GM21390 (cell line): Measurements from ENCODE around the gene CCDC7.
"Not testable (repeated sequence)": the region's sequence is repeated elsewhere in the genome, so short reads cannot be mapped to it uniquely, and the experiment has no call there.

Source experiments
- ATAC-seq: cut with Tn5 transposase; IDR thresholded peaks from one replicate; pipeline ENCODE4 v1.9.1; 2021; ENCODE audit not compliant: unreplicated experiment

Gene CCDC7

DNA sequence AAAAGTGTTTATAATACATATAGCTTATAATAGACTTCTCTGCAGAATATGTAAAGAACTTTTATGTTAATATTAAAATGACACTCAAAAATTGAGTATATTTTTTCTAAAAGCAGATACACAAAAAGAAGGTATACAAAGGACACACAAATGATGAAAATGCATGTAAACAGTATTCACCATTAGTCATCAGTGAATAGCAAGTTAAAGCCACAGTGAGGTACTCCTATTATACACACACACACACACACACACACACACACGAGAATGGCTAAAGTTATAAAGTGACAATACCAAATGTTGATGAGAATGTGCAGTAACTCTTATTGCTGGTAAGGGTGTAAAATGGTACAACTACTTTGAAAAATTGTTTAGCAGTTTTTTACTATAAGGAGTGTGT, 419.2 kb downstream of the CCDC7 start:
- no peak for ATAC-seq

- ATAC-seq = no peak
Observed at GRCh38 chr10:32877915-32878314, 432.0 kb downstream of the CCDC7 start.

DNA sequence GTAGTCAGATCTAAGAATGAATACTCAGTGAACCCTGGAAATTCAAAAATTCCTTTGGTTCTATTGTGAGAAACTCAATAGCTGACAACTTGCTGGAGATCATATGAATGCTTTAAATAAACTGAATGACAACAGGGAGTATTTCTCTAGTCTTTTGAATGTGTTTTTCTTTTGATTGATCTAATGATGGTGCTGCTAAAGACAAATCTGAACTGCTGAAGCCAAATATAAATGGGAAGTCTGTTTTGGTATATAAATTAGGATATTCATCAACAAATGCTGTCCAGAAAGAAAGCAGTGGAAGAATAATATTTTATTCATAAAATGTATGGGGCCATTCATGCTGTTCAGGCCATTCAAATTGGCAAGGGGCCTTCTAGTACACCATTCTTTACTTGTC, 432.7 kb downstream of the CCDC7 start:
- no peak for ATAC-seq

DNA sequence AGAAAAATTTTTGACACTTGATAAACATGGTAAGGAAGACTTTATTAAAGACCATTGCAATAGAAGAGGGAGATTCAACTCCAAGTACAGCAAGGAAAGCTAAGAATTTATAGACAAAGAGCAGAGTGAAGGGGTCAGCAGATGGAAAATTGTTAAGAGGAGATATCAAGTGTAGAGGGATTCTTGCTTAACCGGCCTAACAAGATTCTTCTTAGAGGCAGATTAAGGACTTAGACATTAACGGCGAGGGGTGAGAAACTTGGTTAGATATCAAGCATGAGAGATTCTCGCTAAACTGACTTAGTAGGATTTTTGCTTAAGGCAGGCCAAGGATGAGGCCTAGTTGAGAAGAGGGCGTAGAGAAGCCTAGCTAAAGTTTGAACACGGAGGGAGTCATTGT, 436.1 kb downstream of the CCDC7 start:
- ATAC-seq = no peak

DNA sequence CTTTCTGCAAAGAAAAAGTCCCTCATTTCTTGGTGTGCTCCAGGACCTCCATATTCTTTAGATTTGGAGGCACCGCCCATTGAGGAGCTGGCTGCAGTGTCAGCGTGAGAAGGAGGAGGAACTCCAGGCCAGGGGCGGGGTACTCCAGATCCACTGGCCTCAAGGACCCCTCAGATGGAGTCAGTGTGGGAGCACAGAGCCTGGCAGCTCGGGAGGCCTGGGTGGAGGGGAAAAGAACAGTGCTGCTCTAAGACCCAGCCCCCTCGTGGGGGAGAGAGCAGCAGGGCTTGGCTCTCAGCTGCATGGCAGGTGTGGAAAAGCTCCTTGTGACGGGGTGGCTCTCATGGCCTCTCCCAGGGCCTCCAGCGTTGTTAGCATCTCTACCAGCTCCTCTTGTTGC, 441.5 kb downstream of the CCDC7 start:
- no peak for ATAC-seq

DNA sequence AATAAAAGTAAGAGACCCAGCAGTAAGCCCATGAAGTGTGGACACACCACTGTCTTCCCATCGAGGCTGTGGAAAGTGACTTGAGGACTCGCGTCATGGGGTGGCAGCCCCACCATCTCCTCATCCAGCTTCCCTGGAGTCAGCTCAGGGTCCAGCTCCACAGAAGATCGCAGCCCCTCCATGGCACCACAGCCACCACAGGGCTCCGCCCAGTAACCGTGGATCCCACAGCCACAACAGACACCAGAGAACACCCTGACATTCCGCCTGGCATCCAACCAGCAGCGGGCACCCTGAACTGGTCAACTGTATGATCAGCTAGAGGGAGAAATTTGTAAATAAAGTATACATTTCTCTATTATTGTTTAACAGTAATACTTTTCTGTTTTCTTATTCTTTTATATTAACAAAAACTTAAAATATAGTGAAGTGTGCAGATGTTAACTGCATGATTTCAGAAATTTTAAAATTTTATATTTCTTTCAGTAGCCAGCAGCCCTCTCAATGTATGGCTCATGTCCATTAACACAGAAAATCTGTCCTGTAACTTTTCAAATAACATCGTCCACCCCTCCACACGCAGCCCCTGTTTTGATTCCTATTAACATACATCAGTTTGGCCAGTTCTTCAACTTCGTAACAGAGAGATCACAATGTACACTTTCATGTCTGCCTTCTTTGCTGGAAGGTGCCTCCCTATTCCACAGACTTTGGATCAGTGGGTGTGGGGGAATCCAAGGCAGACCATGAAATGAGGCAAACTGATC, 442.4 kb downstream of the CCDC7 start:
- no peak for ATAC-seq

GRCh38 chr10:32889631-32890212, 443.8 kb downstream of the CCDC7 start:
- ATAC-seq = no peak

GRCh38 chr10:32890444-32890843, 444.5 kb downstream of the CCDC7 start:
- no peak for ATAC-seq

DNA sequence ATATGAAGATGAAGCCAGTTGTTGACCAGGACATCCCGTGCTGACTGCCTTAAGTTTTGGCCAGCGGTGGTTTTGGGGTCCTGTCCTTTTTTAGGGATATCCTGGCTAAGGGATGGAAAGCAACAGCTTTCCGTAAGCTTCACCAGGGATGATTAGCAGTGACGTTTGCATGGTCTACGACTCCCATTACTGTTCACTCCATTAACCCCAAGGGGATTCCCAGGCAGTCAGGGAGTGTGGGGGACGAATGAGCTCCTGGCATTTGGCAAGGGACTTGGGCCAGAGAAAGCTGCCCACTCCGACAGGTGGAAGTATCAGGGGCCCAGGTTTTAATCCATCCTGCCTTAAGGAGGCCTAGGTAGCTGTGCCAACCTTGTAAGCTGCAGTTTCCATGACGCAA, 445.3 kb downstream of the CCDC7 start:
- no peak for ATAC-seq

- ATAC-seq = no peak
Observed at GRCh38 chr10:32893434-32893833, 447.5 kb downstream of the CCDC7 start.

- ATAC-seq = no peak
Observed at GRCh38 chr10:32893916-32894664, 448.1 kb downstream of the CCDC7 start.

- not testable (repeated sequence) for ATAC-seq
Observed at GRCh38 chr10:32895200-32895968, 449.4 kb downstream of the CCDC7 start.

DNA sequence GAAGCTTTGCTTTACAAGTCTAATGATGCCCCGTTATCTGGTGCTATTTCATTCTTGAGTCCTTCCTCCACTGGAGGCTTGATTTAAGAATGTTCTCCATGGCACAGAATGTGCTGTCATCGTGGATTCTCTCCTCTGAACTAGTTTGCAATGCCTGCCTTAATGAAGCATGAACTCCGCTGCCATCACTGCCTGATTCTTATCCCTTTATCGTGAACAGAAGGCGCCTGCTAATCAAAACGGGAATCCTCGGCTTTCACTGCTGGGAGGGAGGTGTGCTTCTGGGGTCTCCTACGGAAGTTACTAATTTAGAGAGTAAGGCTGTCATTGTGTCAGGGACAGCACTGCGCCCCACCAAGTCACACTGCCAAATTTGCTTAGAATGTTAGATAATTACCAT, 455.9 kb downstream of the CCDC7 start:
- no peak for ATAC-seq

- ATAC-seq = no peak
Observed at GRCh38 chr10:32905466-32905865, 459.5 kb downstream of the CCDC7 start.

DNA sequence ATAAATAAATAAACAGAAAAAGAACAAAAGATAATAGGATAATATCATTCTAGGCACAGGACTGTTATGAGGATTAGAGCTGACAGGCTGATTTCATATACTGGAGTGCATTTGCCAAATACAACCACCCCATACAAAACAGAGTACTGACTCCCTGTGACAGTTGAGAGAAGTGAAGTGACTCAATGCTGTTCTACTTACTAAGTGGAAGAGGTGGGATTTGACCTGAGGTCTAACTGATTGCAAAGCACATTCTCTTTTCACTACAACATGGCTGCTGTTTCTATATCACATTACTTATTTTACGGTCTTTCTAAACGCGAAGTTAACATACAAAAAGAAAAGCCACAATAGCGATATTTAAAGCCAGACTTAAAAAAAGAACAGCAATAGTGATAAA, 460.7 kb downstream of the CCDC7 start:
- ATAC-seq = no peak

DNA sequence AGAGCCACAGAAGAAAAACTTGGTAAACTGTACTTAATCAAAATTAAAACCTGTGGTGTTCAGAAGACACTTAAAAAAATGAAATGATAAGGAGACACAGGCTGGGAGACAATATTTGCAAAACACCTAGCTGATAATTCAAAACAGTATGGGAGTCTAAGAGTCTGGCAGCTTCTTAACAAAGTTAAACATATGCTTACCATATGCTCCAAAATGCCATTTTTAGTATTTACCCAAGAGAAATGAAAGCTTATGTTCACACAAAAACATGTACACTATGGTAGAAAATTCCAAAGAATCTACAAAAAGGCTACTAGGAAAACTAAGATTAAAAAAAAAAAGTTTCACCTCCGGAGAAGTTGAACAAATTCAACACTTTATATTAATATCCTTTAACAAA, 463.5 kb downstream of the CCDC7 start:
- ATAC-seq = no peak

DNA sequence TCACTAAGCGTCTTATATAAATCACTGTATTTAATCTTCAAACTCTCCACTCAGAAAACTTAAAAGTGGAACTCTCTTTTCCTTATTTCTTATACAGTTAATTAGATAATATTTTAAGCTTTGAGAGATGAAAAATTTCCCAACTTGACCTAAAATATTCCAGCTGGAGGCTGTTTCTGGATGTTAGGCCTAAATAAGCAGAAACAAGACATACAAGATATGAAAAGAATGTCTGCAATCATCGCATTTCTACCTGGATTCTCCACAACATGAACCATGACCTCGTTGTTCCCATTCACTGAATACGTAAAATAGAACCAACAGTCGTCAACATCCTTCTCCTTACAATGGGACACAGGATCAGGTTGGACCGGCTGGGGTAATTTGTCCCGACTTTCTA, 464.0 kb downstream of the CCDC7 start:
- not testable (repeated sequence) for ATAC-seq

DNA sequence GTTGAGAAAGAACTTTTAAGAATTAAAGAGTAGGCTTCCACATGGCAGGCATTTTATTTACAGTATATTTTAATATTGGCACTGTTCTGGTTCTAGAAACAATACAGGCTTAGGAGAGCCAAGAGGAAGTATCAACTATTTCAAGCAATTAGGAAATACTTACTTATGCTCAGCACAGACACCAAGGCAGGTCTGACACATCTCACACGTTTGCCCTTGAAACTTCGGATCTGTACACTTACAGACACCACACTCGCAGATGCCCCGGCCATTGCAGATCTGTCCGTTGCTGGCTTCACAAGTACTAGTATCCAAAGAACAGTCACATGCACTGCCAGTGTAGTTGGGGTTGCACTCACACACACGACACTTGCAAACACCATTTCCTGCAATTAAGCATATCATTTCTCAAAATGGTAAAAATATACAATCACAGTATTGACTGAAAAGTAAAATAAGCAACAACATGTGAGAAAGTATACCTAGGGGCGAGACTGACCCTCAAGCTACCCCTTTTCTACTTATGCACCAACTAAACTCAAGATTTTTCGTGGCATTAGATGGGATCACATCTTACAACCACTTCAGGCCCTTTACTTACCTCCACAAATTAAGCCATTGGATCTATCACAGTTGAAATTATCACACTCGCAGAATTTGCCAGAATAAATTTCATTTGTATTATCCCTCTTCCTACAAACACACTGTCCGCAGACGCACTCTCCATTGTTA, 465.5 kb downstream of the CCDC7 start:
- ATAC-seq = no peak

DNA sequence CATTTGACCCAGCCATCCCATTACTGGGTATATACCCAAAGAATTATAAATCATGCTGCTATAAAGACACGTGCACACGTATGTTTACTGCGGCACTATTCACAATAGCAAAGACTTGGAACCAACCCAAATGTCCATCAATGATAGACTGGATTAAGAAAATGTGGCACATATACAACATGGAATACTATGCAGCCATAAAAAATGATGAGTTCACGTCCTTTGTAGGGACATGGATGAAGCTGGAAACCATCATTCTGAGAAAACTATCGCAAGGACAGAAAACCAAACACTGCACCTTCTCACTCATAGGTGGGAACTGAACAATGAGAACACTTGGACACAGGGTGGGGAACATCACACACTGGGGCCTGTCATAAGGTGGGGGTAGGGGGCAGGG, 471.9 kb downstream of the CCDC7 start:
- not testable (repeated sequence) for ATAC-seq

- no peak for ATAC-seq
Observed at GRCh38 chr10:32922170-32922569, 476.2 kb downstream of the CCDC7 start.

GRCh38 chr10:32923134-32923533, 477.2 kb downstream of the CCDC7 start:
- no peak for ATAC-seq
